ENCODE measurements around the gene ZAR1.

Gene ZAR1

DNA sequence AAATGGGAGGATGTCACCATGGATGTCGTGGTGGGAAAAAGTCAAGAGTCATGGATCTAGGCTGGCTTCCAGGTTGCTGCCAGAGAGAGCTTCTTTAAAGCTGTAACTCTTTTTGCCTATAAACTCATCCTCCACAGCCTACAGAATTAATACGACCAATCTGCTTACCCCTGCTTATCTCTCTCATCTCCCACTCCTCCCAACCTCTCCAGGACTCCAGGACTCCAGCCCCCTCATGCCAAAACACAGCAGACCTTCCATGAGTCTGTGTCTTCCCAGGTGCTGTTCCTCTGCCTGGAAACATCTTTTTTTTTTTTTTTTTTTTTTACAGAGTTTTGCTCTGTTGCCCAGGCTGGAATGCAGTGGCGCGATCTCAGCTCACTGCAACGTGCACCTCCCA, 22.2 kb upstream of the ZAR1 start:
- Histone ChIP-seq H3K9ac (ENCODE audit: low read length) (no peak overlapping the region), H3K9me3 (ENCODE audit: control insufficient read depth, low read length) (peaks cover 11% of the 10 kb centered on the region), H3K4me3 (ENCODE audit: low read length) (no peak overlapping the region), H3K4me1 (ENCODE audit: control insufficient read depth, insufficient read depth, low read length) (no peaks in the 10 kb centered on the region), H3K36me3 (ENCODE audit: control insufficient read depth, insufficient read depth, low read length, severe bottlenecking) (no peaks in the 10 kb centered on the region), H3K27me3 (replicated peaks; ENCODE audit: control insufficient read depth, insufficient read depth, low read length) (no peaks in the 10 kb centered on the region)
- no peak for DNase-seq (ENCODE audit: low read depth)

DNA sequence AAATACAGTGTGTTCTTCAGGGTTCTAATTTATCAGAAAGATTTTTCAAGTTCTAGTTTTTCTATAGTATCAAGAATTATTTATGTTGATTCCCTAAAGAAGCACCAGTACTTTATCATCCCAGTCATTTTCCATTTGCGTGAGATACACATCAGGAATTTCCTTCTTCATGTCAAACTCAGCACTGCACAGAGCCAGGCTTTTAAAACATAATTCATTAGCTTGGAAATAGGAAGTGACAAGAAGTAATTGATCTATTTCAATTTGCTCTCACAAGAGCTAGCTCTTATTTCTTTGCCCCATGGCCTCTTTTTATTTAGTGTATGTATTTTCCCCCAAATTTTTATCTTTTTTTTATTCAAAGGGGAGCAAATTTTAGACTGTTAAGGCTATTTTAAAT, 19.9 kb upstream of the ZAR1 start:
- Histone ChIP-seq H3K27me3 (replicated peaks; ENCODE audit: control insufficient read depth, insufficient read depth, low read length) (no peaks in the 10 kb centered on the region), H3K9me3 (ENCODE audit: control insufficient read depth, low read length) (no peaks in the 10 kb centered on the region), H3K36me3 (ENCODE audit: control insufficient read depth, insufficient read depth, low read length, severe bottlenecking) (no peaks in the 10 kb centered on the region), H3K4me1 (ENCODE audit: control insufficient read depth, insufficient read depth, low read length) (peaks cover 6% of the 10 kb centered on the region), H3K4me3 (ENCODE audit: low read length) (no peak overlapping the region), H3K9ac (ENCODE audit: low read length) (no peak overlapping the region)
- DNase-seq (ENCODE audit: low read depth): no peak

DNA sequence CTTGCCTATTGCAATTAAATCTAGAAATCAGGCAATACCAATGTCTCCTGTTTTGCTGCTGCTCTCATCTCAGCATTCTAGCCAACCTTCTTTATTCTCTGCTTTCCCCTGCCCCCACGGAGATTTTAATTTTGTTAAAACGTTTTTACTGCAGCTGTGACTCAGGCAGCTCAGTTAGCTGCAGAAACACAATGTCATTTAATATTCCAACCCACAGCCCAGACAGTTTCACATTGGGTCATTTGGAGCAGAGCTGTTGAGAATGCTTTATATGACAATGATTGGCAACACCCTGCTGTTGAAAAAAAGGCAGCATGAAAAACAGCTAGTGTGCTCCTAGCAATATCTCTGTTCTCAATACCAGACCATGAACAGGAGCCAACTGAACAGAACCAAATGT, 19.5 kb upstream of the ZAR1 start:
- H3K4me1 ChIP-seq (ENCODE audit: control insufficient read depth, insufficient read depth, low read length): peaks cover 6% of the 10 kb centered on the region
- peak; percentile 24 for DNase-seq (ENCODE audit: low read depth)
- no peak overlapping the region for H3K4me3 ChIP-seq (ENCODE audit: low read length)
- no peaks in the 10 kb centered on the region for H3K9me3 ChIP-seq (ENCODE audit: control insufficient read depth, low read length)
- no peaks in the 10 kb centered on the region for H3K36me3 ChIP-seq (ENCODE audit: control insufficient read depth, insufficient read depth, low read length, severe bottlenecking)
- no peaks in the 10 kb centered on the region for H3K27me3 ChIP-seq (replicated peaks; ENCODE audit: control insufficient read depth, insufficient read depth, low read length)
- no peak overlapping the region for H3K9ac ChIP-seq (ENCODE audit: low read length)

DNA sequence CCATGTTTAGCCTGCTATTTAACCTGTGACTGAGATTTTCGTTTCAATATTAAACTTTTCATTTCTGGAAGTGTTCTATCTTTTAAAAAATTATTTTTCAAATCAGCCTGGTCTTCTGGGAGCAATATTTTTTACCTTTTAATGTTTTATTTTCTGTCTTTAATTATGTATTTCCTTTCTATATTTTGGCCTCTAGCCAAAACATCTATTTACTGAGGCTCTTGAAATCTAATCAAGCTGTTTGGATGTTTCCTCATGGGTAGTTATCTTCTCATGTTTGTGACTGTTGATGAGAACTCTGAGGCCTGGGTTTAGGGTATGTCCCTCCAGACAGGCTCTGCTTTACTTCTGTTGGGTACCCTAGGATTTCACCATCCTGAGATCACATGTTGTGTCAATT, 17.3 kb upstream of the ZAR1 start:
- no peak overlapping the region for H3K4me3 ChIP-seq (ENCODE audit: low read length)
- no peak overlapping the region for H3K9ac ChIP-seq (ENCODE audit: low read length)
- H3K36me3 ChIP-seq (ENCODE audit: control insufficient read depth, insufficient read depth, low read length, severe bottlenecking): no peaks in the 10 kb centered on the region
- H3K9me3 ChIP-seq (ENCODE audit: control insufficient read depth, low read length): no peaks in the 10 kb centered on the region
- no peak for DNase-seq (ENCODE audit: low read depth)
- peaks cover 6% of the 10 kb centered on the region for H3K4me1 ChIP-seq (ENCODE audit: control insufficient read depth, insufficient read depth, low read length)
- H3K27me3 ChIP-seq (replicated peaks; ENCODE audit: control insufficient read depth, insufficient read depth, low read length): no peaks in the 10 kb centered on the region

DNA sequence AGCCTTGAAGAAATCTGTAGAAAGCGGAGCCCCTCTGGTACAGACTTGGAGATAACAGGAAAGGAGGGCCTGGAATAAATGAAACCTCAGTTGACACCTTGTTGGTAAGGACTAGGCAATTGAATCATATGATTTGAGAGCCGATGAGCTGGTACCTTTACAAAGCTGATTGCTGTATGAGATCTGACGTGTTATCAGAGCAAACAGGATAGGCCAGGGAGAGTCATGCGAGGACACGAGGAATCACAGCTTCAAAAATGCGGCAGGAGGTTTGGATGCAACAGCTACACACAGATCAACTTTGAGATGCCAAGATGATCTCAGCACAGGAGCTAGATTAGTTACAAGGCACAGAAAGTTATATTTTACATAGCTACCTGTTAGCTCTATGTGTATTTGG, 14.3 kb upstream of the ZAR1 start:
- no peak for DNase-seq (ENCODE audit: low read depth)
- Histone ChIP-seq H3K4me3 (ENCODE audit: low read length) (no peak overlapping the region), H3K9me3 (ENCODE audit: control insufficient read depth, low read length) (no peaks in the 10 kb centered on the region), H3K27me3 (replicated peaks; ENCODE audit: control insufficient read depth, insufficient read depth, low read length) (no peaks in the 10 kb centered on the region), H3K4me1 (ENCODE audit: control insufficient read depth, insufficient read depth, low read length) (peaks cover 6% of the 10 kb centered on the region), H3K9ac (ENCODE audit: low read length) (no peak overlapping the region), H3K36me3 (ENCODE audit: control insufficient read depth, insufficient read depth, low read length, severe bottlenecking) (no peaks in the 10 kb centered on the region)

DNA sequence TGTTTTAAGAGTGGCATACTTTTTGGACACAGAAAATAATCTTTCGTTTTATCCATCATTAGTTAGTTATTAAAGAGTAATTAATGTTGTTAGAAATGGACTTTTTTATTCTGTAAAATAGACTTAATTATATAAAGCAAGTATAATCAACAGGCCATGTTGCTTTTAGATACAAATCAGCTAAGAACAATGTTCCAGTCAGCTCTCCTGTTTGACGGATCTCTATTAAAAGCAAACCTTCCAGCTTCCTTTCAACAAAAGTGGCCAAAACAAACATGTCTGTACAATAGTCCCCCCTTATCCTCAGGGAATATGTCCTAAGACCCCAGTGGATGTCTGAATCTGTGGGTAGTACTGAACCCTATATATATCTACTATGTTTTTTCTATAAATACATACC, 11.8 kb upstream of the ZAR1 start:
- no peak for DNase-seq (ENCODE audit: low read depth)
- H3K9ac ChIP-seq (ENCODE audit: low read length): no peak overlapping the region
- H3K27me3 ChIP-seq (replicated peaks; ENCODE audit: control insufficient read depth, insufficient read depth, low read length): peaks cover 19% of the 10 kb centered on the region
- no peaks in the 10 kb centered on the region for H3K36me3 ChIP-seq (ENCODE audit: control insufficient read depth, insufficient read depth, low read length, severe bottlenecking)
- no peak overlapping the region for H3K4me3 ChIP-seq (ENCODE audit: low read length)
- H3K9me3 ChIP-seq (ENCODE audit: control insufficient read depth, low read length): no peaks in the 10 kb centered on the region
- H3K4me1 ChIP-seq (ENCODE audit: control insufficient read depth, insufficient read depth, low read length): peaks cover 5% of the 10 kb centered on the region

DNA sequence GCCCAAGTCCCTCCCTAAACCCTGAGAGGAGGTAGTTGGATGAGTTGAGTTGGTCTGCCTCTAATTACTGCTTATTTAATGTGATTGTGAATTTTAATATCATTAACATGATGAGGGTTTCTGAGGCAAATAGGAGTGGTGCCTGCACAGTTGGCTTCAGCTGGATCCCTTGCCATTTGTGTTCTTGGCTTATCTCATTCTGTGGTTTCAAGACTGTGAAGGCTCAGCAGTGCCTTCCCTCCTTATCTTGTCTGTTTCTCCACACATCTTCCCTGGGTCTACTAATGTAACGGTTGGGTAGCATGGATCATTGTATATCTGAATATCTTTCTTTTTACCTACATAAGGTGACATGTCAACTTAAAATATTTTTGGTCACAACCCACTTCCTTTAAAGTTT, 8.5 kb upstream of the ZAR1 start:
- Histone ChIP-seq H3K9ac (ENCODE audit: low read length) (no peak overlapping the region), H3K36me3 (ENCODE audit: control insufficient read depth, insufficient read depth, low read length, severe bottlenecking) (no peaks in the 10 kb centered on the region), H3K4me1 (ENCODE audit: control insufficient read depth, insufficient read depth, low read length) (no peaks in the 10 kb centered on the region), H3K9me3 (ENCODE audit: control insufficient read depth, low read length) (peaks cover 6% of the 10 kb centered on the region), H3K27me3 (replicated peaks; ENCODE audit: control insufficient read depth, insufficient read depth, low read length) (peaks cover 40% of the 10 kb centered on the region), H3K4me3 (ENCODE audit: low read length) (no peak overlapping the region)
- DNase-seq (ENCODE audit: low read depth): no peak

DNA sequence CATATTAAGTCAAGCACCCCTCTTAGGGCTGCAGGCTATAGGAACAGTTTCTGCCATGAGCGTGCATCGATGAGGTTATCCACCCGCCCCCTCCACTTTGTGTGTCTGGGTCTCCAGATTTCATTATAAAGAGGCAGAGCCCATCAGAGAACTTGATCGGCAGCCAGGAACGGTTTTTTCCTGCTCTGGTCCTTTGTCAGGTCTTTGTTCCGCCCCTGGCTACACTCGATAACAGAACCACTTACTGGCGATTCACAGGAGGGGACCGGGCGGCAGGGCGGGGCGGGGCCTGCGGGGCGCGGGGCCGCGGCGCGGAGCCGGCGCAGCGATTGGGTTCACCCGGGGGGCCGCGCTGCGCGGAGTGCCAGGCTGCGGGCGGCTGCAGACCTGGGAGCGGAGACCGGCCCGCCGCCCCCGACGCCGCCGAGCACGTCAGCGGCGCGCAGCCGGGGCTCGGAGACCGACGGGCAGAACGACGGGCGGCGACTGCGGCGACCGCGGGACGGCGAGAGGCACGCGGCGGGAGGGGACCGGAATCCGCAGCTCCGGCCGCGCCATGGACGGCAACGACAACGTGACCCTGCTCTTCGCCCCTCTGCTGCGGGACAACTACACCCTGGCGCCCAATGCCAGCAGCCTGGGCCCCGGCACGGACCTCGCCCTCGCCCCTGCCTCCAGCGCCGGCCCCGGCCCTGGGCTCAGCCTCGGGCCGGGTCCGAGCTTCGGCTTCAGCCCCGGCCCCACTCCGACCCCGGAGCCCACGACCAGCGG, 6.9 kb upstream of the ZAR1 start, which contains the start of gene SLC10A4:
TSS of gene SLC10A4 (plus strand) at position 338 of the 771 bp plus-strand sequence. CDS start at position 557, 219 bp downstream.
- peak within 1 kb of the TSS; percentile 20 for H3K4me3 ChIP-seq (ENCODE audit: low read length)
- H3K27me3 ChIP-seq (replicated peaks; ENCODE audit: control insufficient read depth, insufficient read depth, low read length): peaks cover 44% of the 10 kb centered on the region
- no peak within 1 kb of the TSS for H3K9ac ChIP-seq (ENCODE audit: low read length)
- H3K36me3 ChIP-seq (ENCODE audit: control insufficient read depth, insufficient read depth, low read length, severe bottlenecking): no peaks in the 10 kb centered on the region
- H3K9me3 ChIP-seq (ENCODE audit: control insufficient read depth, low read length): peaks cover 6% of the 10 kb centered on the region
- no peaks in the 10 kb centered on the region for H3K4me1 ChIP-seq (ENCODE audit: control insufficient read depth, insufficient read depth, low read length)
- DNase-seq (ENCODE audit: low read depth): peak; percentile 35

DNA sequence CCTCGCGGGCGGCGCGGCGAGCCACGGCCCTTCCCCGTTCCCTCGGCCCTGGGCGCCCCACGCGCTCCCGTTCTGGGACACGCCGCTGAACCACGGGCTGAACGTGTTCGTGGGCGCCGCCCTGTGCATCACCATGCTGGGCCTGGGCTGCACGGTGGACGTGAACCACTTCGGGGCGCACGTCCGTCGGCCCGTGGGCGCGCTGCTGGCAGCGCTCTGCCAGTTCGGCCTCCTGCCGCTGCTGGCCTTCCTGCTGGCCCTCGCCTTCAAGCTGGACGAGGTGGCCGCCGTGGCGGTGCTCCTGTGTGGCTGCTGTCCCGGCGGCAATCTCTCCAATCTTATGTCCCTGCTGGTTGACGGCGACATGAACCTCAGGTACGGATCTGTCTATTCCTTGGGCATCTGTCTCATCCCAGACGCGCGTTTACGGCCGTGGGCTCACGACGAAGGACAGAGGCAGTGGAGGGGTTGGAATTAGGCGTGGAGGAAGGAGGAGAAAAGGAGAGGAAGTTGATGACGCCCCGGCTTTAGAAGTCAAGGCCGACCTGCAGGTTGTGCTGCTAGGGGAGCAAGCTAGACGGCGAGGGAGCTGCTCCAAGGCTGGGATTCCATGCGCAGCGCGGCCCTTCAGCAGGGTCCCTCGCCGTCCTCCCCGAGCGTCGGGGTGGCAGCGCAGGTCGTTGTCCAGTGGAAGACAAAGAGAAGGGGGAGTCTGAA, 6.1 kb upstream of the ZAR1 start:
- Histone ChIP-seq H3K4me1 (ENCODE audit: control insufficient read depth, insufficient read depth, low read length) (no peaks in the 10 kb centered on the region), H3K9ac (ENCODE audit: low read length) (no peak overlapping the region), H3K27me3 (replicated peaks; ENCODE audit: control insufficient read depth, insufficient read depth, low read length) (peaks cover 51% of the 10 kb centered on the region), H3K36me3 (ENCODE audit: control insufficient read depth, insufficient read depth, low read length, severe bottlenecking) (no peaks in the 10 kb centered on the region), H3K9me3 (ENCODE audit: control insufficient read depth, low read length) (peaks cover 6% of the 10 kb centered on the region), H3K4me3 (ENCODE audit: low read length) (no peak overlapping the region)
- no peak for DNase-seq (ENCODE audit: low read depth)

DNA sequence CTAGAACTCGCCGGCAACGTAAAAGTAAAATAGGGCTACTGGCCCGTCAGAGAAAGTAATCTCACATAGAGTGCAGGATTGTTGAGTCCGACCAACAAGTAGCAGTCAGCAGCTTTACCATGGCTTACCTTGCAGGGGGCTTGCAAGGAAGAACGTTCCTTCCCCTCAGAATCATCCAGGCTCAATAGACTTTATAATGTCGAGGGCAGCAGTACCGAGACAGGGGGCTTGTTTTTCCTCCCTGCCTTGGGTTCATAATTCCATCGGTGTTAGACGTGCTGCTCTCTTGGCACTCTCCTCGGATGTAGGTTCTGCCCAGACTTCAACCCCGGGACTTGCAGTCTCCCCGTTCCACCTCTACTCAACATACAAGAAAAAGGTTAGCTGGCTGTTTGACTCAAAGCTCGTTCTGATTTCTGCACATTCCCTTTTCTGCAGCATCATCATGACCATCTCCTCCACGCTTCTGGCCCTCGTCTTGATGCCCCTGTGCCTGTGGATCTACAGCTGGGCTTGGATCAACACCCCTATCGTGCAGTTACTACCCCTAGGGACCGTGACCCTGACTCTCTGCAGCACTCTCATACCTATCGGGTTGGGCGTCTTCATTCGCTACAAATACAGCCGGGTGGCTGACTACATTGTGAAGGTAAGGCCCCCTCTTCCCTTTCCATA, 5.4 kb upstream of the ZAR1 start:
- no peak for DNase-seq (ENCODE audit: low read depth)
- Histone ChIP-seq H3K36me3 (ENCODE audit: control insufficient read depth, insufficient read depth, low read length, severe bottlenecking) (no peaks in the 10 kb centered on the region), H3K9me3 (ENCODE audit: control insufficient read depth, low read length) (peaks cover 6% of the 10 kb centered on the region), H3K27me3 (replicated peaks; ENCODE audit: control insufficient read depth, insufficient read depth, low read length) (peaks cover 58% of the 10 kb centered on the region), H3K9ac (ENCODE audit: low read length) (no peak overlapping the region), H3K4me1 (ENCODE audit: control insufficient read depth, insufficient read depth, low read length) (no peaks in the 10 kb centered on the region), H3K4me3 (ENCODE audit: low read length) (no peak overlapping the region)

DNA sequence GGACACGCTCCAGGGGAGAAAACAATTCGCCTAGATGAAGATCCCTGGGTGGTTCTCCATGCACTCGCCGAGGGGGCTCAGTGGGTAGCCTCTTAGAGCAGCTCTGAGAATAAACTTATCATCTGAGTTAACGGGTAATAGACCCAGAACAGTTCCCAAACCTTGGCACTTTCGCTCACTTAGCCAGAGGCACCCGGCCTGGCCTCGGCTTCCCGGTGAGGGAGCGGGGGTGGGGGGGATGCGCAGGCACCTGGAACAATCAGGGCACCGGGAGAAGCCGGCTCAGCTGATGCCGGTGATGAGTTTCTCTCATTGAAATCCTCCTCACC, 405 bp upstream of the ZAR1 start:
- no peaks in the 10 kb centered on the region for H3K36me3 ChIP-seq (ENCODE audit: control insufficient read depth, insufficient read depth, low read length, severe bottlenecking)
- peaks cover 43% of the 10 kb centered on the region for H3K27me3 ChIP-seq (replicated peaks; ENCODE audit: control insufficient read depth, insufficient read depth, low read length)
- no peak overlapping the region for H3K9ac ChIP-seq (ENCODE audit: low read length)
- peaks cover 3% of the 10 kb centered on the region for H3K4me1 ChIP-seq (ENCODE audit: control insufficient read depth, insufficient read depth, low read length)
- no peak for DNase-seq (ENCODE audit: low read depth)
- H3K4me3 ChIP-seq (ENCODE audit: low read length): no peak overlapping the region
- peaks cover 3% of the 10 kb centered on the region for H3K9me3 ChIP-seq (ENCODE audit: control insufficient read depth, low read length)
